Measurements from ENCODE around the gene RTTN.

RTTN gene

GRCh38 chr18:69956665-69957620 is 248.5 kb downstream of the RTTN start:
- Histone ChIP-seq H3K9ac (ENCODE audit: low read length) (no peak overlapping the region), H3K27ac (ENCODE audit: low read depth, low read length) (no peak overlapping the region), H3K27me3 (ENCODE audit: control insufficient read depth, insufficient read depth, low read length) (no peaks in the 10 kb centered on the region), H3K36me3 (ENCODE audit: control insufficient read depth, insufficient read depth, low read length) (no peaks in the 10 kb centered on the region), H3K4me3 (ENCODE audit: low read depth, low read length) (no peak overlapping the region), H3K9me3 (ENCODE audit: control insufficient read depth, insufficient read depth, low read depth, low read length) (0 out of 2 replicates have a peak, but pooled peaks cover 2% of the 10 kb centered on the region), H3K4me1 (ENCODE audit: control insufficient read depth, insufficient read depth, low read length) (no peaks in the 10 kb centered on the region)

- H3K27ac ChIP-seq (ENCODE audit: low read depth, low read length) = no peak overlapping the region
- H3K9ac ChIP-seq (ENCODE audit: low read length) = no peak overlapping the region
- H3K4me1 ChIP-seq (ENCODE audit: control insufficient read depth, insufficient read depth, low read length) = no peaks in the 10 kb centered on the region
- H3K27me3 ChIP-seq (ENCODE audit: control insufficient read depth, insufficient read depth, low read length) = no peaks in the 10 kb centered on the region
- H3K36me3 ChIP-seq (ENCODE audit: control insufficient read depth, insufficient read depth, low read length) = no peaks in the 10 kb centered on the region
- H3K9me3 ChIP-seq (ENCODE audit: control insufficient read depth, insufficient read depth, low read depth, low read length) = 0 out of 2 replicates have a peak, but pooled peaks cover 2% of the 10 kb centered on the region
- H3K4me3 ChIP-seq (ENCODE audit: low read depth, low read length) = no peak overlapping the region
Observed at GRCh38 chr18:69956057-69956456, 249.4 kb downstream of the RTTN start.

GRCh38 chr18:69954719-69955480 is 250.6 kb downstream of the RTTN start:
- no peak overlapping the region for H3K4me3 ChIP-seq (ENCODE audit: low read depth, low read length)
- H3K27me3 ChIP-seq (ENCODE audit: control insufficient read depth, insufficient read depth, low read length) = no peaks in the 10 kb centered on the region
- H3K9me3 ChIP-seq (ENCODE audit: control insufficient read depth, insufficient read depth, low read depth, low read length) = 0 out of 2 replicates have a peak, but pooled peaks cover 2% of the 10 kb centered on the region
- H3K4me1 ChIP-seq (ENCODE audit: control insufficient read depth, insufficient read depth, low read length) = no peaks in the 10 kb centered on the region
- H3K36me3 ChIP-seq (ENCODE audit: control insufficient read depth, insufficient read depth, low read length) = no peaks in the 10 kb centered on the region
- H3K9ac ChIP-seq (ENCODE audit: low read length) = no peak overlapping the region
- H3K27ac ChIP-seq (ENCODE audit: low read depth, low read length) = no peak overlapping the region

DNA sequence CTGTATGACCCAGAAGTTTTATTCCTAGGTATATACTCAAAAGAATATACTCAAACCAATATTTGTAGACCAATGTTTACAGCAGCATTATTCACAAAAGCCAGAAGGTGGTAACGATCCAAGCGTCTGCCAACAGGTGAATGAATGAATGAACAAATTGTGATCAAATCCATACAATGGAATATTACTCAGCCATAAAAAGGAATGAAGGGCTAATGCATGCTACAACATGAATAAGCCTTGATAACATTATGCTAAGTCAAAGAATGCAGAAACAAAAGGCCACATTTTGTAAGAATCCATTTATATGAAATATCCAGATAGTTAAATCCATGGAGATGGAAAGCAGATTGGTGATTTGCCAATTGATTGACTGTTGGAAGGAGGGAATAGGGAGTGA is 252.3 kb downstream of the RTTN start:
- Histone ChIP-seq H3K27ac (ENCODE audit: low read depth, low read length) (no peak overlapping the region), H3K9me3 (ENCODE audit: control insufficient read depth, insufficient read depth, low read depth, low read length) (0 out of 2 replicates have a peak, but pooled peaks cover 2% of the 10 kb centered on the region), H3K9ac (ENCODE audit: low read length) (no peak overlapping the region), H3K4me3 (ENCODE audit: low read depth, low read length) (no peak overlapping the region), H3K27me3 (ENCODE audit: control insufficient read depth, insufficient read depth, low read length) (no peaks in the 10 kb centered on the region), H3K36me3 (ENCODE audit: control insufficient read depth, insufficient read depth, low read length) (no peaks in the 10 kb centered on the region), H3K4me1 (ENCODE audit: control insufficient read depth, insufficient read depth, low read length) (no peaks in the 10 kb centered on the region)
